Glomerular visceral epithelial cell (primary cell): ENCODE measurements around the gene AREL1.

ENCODE experiments used
- DNase-seq: peaks from one replicate; pipeline ENCODE4 v3.0.0-alpha.2; 2016; ENCODE audit errors: extremely low spot score

Gene AREL1

DNA sequence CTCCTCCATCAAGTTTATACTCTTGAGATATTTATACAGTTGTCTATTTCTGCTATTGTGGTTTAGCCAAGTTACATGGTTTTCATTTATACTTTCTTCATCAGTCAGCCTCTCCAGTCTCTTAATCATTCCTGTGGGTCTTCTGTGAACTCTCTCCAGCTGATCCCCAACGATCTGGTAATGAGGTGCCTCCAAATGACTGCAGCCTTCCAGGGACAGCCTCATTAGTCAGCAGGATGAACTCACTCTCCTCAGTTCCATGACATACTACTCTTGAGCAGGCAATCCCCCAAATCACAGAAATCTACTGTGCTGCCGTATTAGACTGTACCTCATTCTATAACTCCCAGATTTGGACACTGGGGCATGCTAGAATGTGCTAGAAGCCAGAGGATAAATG, 15.3 kb downstream of the AREL1 start:
- DNase-seq, result peak; percentile 59

DNA sequence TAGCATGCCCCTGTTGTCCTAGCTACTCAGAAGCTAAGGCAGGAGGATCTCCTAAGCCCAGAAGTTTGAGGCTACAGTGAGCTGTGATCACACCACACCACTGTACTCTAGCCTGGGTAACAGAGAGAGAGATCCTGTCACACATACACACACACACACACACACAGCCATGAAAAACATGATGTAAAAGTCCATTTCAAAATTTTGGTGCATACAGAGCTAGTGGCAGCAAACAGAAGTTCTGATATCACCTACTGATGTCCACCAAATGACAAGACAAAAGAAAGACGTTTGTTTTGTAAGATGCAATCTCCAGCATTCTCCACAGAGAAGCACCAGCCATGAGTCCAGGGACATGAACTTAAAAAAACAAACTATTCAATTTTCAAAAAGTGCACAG, 15.9 kb downstream of the AREL1 start:
- DNase-seq, result no peak

GRCh38 chr14:74695406-74695805, 17.5 kb downstream of the AREL1 start:
- no peak for DNase-seq

DNA sequence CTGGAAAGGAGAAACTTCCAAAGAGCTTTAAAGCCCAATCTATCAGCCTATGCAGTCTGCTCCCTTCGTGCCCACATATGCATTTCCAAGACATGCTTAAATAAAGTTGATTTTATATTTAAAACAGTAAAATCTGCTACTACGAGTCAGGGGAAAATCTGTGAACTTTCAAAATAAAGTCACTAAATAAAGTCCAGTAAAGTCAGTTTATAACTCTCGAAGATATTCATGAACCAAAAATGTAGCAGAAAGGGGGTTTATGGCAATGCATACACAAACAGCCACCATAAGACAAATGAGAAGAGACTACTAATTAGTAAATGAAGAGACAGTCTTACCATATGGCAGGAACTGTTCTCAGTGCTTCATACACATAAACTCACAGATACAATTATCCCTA, 19.7 kb downstream of the AREL1 start:
- DNase-seq, result no peak

- no peak for DNase-seq
These were observed 21.4 kb downstream of the AREL1 start for GRCh38 chr14:74691456-74691855.

- no peak for DNase-seq
These were observed 26.8 kb downstream of the AREL1 start for GRCh38 chr14:74685921-74686678.

DNA sequence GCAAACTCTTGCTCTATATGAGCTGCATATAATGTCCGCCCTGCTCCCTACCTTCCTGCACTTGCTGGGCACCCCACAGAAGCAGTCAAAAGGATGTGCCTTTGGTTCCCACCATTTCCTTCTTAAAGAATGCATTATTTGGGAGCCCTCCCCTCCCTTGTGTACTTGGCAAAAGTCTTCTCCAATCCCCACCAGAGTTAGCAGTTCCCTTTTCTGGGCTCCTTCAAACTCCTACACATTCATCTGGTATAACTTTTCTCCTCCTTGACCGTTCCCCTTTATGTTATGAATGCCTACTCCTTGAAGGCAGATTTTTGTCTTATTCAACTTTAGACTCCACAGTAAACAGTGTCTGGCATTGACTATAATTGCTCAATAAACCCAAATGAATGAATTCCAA, 27.8 kb downstream of the AREL1 start:
- DNase-seq, result no peak

- no peak for DNase-seq
These were observed 28.4 kb downstream of the AREL1 start for GRCh38 chr14:74684434-74684833.

GRCh38 chr14:74683406-74683805, 29.5 kb downstream of the AREL1 start:
- no peak for DNase-seq

GRCh38 chr14:74682169-74682952, 30.5 kb downstream of the AREL1 start:
- DNase-seq, result no peak

- no peak for DNase-seq
These were observed 37.7 kb downstream of the AREL1 start for GRCh38 chr14:74675219-74675618.

GRCh38 chr14:74673768-74674167, 39.1 kb downstream of the AREL1 start:
- DNase-seq, result no peak

- DNase-seq, result peak; percentile 70
These were observed 41.1 kb downstream of the AREL1 start for GRCh38 chr14:74671789-74672188.

DNA sequence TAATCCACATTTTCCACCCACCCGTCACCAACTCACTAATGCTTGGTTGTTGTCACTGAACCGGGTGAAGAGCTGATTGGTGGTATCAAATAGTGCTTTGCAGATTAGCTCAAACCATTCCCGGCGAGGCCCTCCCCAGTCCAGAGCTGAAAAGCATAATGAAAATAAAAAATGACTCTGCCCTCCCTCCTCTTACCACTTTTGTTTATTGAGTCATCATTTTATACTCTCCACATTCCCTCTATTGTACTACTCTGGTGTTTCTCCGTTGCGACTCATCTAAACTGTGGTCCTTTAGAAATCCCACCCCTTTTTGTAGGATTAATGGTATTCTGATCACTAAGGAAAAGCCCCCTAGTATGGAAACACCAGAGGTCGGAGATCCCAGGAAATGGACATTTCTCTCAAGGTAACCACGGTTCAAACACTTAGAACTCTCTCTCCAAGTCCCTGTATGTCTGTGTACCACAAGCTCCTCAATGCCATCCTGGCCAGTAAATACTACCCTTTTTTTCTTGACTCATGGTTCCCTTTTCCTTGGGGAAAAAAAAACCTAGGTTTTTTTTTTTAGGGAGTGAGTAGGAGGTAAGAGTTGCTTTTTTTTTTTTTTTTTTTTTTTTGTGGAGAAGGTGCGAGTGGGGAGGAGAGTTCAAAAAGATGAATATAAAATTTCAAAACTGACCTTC, 42.0 kb downstream of the AREL1 start:
- no peak for DNase-seq

- no peak for DNase-seq
These were observed 43.0 kb downstream of the AREL1 start for GRCh38 chr14:74669846-74670245.

- no peak for DNase-seq
These were observed 43.6 kb downstream of the AREL1 start for GRCh38 chr14:74669256-74669655.

GRCh38 chr14:74667758-74668157, 45.1 kb downstream of the AREL1 start:
- DNase-seq, result no peak

GRCh38 chr14:74664717-74665116, 48.2 kb downstream of the AREL1 start:
- no peak for DNase-seq

GRCh38 chr14:74663884-74664283, 49.0 kb downstream of the AREL1 start:
- no peak for DNase-seq

DNA sequence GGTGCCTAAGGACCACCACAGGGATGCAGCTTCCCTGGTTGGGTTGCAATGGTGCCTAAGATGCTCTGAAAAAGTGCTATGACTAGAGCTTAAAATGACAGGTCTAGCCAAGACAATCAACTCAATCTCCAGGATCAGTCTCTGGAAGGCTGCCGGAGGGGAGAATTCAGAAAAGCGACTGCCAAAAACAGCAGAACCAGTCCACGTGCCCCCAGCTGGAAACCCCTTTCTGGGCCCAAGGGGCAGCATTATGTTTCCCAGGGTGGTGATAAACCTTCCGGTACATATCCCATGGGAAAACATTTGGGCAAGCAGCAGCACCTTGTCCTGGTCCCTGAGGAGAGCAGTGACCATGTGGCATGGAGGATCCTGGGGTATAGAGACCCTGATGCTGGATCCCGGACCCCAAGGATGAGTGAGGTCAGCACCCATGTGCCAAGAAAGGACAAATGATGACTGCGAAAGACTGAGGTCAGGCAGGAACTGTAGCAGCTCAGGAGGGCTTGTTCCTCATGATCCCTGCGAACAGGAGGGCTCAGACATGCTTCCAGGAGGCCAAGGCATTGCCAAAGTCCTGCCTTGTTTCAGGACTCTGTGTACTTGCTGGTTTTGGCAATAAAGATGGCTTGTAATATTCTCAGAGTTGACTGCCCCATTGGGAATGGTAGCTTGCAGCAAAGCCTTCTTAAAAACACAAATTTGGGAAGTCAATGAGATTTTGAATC, 51.0 kb downstream of the AREL1 start:
- DNase-seq, result no peak

DNA sequence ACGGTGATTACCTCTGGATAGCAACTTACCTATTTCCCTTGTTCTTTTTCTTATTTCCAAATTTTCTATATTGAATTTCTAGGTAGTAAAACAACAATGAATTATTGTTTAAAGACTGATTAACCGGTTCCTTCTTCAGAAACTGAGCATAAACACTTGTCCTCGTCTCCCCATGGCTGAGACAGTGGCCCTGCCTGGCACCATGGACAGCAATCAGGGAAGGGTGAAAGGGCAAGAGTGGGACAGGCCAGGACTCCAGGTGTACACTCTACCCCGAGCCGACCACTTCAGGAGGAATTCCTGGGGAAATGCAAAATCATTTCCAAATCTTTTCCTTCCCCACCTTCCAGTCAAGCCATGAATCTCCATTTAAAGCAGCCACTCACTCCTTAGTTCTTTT, 52.0 kb downstream of the AREL1 start:
- DNase-seq, result no peak

DNA sequence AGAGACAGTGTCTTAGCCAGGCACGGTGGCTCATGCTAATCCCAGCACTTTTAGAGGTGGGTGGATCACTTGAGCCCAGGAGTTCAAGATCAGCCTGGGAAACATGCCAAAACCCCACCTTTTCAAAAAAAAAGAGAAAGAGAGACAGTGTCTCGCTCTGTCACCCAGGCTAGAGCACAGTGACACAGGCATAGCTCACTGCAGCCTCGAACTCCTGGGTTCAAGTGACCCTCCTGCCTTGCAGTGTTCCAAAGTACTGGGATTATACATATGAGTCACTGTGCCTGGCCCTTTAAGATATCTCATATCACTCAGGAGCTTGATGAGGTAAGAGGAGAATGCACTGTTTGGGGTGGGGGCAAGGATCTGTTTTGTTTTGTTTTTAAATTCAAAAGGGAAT, 52.7 kb downstream of the AREL1 start:
- DNase-seq, result no peak
